Dermis blood vessel endothelial cell (primary cell): Measurements from ENCODE around the gene PHAF1. TPM values are rescaled to one million over a fixed set of nuclear protein-coding genes. Genes with fewer than 3 reads are reported as not detected.

Experiments
- DNase-seq: peaks from one replicate; pipeline ENCODE4 v3.0.0; 2010
- total RNA-seq: library from RNA; depleted of rRNA; stranded (reverse); fragments of >200 nt; gene quantifications from 2 replicates; pipeline ENCODE4 v1.2.3, GENCODE V29; 2014

Gene PHAF1
- 14.8 and 22.3 TPM in 2 replicates for total RNA-seq

DNA sequence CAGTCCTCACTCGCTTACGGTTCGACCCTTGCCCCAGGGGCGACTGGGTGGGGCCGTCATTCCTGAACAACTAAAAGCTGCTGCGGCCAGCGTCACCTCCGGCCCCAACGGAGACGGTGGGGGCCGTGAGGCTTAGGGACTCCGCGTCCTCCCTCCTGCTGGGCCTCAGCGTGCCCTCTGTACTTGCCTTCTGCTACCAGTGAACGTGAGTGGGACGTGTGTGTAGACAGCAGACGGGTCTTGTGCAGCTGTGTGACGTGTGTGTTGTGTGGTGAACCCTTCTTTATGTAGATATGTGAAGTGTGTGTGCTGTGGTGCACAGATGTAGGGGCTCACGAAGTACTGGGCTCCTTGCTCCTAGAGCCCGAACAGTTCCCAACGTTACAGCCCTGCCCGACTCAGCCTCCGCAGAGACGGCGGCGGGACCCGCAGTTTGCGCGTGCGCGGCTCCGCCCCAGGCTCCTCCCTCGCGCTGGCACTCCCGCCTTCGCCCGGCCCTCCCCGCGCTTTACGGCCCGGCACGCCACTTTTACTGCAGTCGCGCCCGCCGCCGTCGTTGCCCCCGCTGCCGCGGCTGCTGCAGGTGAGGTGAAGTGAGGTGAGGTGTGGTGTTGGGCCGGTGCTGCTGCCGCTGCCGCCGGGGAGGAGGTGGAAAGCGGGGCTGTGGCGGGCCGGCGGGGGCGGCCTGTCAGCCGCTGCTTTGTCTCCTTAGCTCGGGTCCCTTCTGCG, at the start of gene PHAF1:
TSS of gene PHAF1 (plus strand) at position 535 of the 729 bp plus-strand sequence. CDS start 235 bp downstream, outside the sequence.
- peak; percentile 95 for DNase-seq

DNA sequence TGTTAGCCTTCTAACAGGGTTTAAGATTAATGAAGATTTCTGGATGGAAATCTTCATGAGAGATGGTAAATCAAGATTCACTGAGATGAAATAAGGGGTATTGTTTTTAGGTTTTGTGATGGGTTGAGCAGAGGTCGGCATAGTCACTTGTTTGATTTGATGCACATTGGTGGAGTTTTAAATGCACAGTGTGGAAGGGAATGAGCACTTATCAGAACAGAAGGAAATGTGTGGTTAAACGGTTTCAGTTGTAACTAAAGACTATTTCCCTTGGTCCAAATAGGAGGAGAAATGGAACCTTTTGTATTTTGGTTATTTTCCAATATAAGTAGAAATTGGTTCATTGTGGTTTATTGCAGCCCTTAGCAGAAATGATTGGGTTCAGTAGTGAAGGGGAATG, 46.7 kb upstream of the PHAF1 start:
- no peak for DNase-seq

DNA sequence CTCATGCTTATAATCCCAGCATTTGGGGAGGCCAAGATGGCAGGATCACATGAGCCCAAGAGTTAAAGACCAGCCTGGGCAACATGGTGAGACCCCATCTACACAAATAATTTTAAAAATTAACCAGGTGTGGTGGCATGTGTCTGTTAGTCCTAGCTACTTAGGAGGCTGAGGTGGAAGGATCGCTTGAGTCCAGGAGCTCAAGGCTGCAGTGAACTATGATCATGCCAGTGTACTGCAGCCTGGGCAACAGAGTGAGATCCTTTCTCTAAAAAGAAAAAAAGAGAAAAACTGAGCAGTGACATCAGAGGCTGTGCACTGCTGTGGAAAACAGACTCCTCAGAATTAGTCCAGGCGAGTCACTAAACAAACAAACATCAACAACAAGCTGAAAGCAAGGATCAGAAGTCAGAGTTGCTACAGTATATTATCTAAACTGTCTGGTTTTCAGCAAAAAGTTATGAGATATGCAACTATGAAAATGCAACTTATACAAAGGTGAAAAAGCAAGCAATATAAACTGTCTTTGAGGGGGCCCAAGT, 41.5 kb upstream of the PHAF1 start:
- DNase-seq, result no peak

DNA sequence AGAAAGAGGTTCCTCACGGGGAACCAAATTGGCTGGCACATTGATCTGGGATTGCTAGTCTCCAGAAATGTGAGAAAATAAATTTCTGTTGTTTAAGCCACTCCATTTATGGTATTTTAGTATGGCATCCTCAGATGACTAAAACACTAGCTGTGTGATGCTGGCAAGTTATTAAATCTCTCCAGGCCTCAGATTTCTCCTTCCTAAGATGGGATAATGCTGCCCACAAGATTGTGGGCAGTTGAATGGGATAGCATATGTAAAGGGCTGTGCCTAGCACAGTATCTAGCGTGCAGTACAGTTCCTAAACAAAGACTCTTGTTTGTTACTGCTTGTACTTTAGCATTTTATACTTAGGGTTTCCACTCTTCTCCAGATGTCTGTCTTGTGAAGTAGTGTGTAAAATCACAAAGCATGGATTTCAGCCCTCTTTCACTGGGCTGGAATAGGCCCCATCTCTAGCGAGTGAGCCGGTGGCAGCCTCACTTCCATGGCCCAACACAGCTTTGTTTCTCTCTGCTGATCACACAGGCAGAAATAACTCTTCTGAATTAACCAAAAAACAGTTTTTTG, 38.2 kb upstream of the PHAF1 start:
- DNase-seq, result no peak

DNA sequence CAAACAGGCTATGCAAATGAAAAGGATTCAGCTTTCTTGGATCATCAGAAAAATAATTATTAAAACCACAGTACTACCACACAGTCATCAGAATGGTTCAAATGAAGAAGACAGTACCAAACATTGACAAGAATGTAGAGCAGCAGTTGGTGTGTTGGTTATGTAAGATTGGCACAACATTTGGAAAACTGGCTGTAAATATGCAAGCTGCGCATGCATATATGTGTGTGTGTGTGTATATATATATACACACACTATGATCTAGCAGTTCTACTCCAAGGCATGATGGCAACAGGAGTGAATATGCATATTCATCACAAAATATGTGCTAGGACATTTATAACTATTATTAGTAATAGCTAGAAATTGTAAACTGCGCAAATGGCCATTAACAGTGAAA, 34.4 kb upstream of the PHAF1 start:
- DNase-seq, result no peak

DNA sequence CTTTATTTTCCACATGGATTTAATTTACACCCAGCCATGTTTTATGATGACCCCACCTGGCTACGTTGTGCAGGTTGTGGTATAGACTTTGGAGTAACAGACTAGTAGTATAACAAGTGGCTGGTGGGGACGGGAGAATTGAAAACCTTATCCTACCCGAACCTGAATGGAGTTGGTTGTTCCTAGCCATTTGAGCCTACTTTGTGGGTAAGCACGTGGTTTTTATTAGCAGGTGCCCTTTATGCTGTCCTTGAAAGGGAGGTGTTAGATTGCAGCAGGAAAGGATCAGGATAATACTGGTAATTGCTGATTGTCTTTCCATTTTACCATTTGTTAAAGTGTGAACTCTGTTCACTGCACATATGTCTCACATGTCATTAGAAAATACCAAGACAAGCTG, 31.9 kb upstream of the PHAF1 start:
- no peak for DNase-seq

DNA sequence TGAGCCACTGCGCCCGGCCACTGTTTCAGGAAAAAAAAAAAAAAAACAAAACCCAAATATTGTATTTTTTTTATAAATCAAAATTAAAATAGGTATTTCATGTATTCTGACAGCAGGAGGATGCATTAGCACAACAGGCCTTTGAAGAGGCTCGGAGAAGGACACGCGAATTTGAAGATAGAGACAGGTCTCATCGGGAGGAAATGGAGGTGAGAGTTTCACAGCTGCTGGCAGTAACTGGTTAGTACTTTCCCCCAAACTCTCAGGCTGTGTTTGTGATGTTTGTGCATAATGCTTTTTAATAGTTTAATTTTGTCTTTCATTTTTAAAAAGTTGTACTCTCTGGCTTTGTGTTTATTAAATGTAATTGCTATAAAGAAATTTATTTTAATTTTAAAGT, 27.6 kb upstream of the PHAF1 start:
- DNase-seq, result no peak

DNA sequence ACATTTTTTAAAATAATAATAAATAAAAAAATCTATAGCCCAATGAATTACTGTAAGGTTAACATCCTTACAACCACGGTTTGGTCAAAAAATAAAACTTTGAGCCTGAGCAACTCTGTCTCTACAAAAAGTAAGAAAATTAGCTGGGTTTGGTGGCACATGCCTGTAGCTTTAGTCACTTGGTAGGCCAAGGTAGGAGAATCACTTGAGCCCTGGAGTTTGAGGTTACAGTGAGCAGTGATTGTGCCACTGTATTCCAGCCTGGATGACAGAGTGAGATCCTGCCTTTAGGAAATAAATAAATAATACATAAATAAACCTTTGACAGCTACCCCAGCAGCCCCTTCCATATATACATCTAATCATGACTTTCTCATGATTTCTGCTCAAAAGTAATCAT, 26.9 kb upstream of the PHAF1 start:
- no peak for DNase-seq

DNA sequence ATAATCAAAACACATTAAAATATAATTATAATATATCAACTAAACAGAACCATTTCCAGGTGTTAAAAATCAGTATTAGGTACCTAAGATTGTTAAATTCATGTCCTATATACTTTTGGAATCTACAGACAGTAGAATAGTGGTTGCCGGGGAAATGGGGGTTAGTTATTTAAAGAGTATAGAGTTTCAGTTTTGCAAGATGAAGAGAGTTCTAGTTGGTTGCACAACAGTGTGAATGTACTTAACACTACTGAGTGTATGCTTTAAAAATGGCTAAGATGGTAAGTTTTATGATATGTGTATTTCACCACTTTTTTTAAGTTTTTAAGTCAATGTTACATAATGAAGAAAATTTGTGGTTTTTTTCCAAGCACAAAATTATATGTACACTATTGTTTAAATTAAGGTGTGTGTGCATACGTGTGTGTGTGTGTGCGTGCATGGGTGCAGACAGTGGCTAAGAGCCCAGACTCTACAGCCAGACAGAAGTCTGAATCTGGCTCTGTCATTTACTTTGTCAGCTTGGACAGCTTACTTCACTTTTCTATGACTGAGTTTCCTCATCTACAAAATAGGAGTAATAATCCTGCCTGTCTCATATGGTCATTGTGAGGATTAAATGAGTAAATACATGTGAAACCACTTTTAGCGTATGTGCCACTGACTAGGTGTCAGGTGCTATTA, 25.3 kb upstream of the PHAF1 start:
- no peak for DNase-seq

DNA sequence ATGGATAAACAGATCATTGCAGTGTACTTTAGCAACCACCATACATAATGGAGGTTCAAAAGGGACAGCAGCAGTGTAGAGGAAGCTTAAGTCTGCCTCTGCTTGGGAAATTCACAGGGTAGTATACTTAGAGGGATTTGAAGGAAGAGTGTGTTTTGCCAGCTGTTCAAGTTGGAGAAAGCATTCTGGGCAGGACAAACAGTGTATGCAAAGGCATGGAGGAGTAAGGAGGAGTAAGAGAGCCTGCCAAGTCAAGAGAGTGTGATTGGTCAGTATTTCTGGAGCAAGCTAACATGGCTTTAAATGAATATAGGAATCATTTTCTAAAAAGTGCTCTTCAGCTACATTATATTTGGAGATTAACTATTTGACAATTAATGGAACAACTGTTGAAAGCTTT, 22.9 kb upstream of the PHAF1 start:
- DNase-seq, result no peak

DNA sequence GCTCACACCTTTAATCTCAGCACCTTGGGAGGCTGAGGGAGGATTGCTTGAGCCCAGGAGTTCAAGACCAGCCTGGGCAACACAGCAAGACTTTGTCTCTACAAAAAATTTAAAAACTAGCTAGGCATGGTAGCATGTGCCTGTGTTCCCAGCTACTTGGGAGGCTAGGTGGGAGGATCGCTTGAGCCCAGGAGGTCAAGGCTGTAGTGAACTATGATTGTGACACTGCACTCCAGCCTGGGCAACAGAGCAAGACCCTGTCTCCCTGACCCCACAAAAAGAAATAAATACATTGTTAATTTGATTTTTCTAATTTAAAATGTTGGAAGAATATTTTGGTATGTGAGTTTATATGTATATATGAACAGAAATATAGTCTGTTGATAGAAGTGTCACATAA, 22.4 kb upstream of the PHAF1 start:
- DNase-seq, result no peak

DNA sequence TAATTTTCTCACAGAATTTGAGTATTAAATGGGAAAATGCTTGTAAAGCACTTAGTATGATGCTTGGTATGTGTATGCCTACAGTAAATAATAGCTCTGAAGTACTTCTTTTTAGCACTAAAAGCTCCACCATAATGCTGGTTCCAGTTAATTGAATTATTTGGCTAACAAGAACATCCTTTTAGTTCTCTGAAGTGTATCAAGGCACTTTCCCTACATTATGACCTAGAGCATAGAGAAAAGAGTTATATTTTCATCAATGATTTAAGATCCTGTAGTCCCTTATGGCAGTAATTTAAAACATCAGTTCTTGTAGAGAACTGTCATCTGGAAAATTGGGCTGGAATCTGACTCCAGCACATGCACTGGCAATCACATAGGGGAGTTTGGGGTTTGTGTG, 21.9 kb upstream of the PHAF1 start:
- DNase-seq, result no peak

DNA sequence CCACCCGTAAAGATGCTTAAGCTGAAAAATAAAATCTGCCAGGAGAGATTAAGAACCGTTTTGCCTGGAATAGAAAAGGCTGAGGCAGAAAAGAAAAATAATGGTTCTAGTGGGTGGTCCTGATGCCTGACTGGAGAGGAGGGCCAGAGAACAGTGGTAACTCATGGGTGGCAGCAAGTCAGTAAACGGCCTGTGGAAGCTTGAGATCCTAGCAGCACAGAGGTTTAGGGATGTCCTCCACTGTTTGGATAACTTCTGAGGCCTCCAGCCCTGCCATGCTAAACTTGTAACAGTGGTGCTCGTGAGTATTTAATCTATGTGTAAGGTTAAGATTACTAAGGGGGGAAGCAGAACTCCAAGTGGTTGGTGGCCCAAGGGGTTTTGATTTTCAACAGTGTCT, 21.2 kb upstream of the PHAF1 start:
- no peak for DNase-seq

DNA sequence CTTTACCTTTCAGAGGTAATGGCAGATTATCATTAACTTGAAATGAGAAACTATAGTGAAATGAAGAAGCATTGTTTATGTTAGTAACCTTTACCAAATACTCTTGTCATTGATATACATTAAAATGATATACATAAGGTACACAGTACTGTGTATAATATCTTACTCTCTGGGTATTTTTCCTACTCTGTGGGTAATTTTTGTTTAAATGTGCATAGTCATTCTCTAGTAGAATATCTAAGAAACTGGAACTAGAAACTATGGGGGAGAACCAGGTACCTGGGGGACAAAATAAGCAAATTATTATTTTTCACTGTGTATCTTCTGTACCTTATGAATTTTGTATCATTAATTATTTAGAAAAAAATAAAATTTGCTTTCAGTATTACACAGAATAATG, 20.6 kb upstream of the PHAF1 start:
- no peak for DNase-seq

DNA sequence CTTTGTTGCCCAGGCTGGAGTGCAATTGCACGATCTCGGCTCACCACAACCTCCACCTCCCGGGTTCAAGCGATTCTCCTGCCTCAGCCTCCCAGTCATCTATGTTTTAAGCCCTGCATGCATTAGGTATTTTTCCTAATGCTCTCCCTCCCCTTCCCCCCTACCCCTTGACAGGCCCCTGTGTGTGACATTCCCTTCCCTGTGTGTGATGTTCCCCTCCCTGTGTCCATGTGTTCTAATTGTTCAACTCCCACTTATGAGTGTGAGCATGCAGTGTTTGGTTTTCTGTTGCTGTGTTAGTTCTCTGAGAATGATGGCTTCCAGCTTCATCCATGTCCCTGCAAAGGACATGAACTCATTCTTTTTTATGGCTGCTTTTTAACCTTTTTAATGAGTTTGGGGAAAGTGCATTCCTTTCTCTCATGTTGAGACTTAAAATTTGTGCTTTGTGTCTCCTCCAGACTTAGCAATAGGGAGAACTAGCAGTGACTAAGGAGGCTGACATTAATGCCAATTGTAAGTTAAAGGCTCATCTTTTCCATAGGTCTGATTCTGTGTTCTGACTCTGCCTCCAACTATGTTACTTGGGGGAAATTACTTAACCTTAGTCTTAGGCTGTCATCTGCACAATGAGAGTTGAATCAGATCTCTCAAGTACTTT, 17.7 kb upstream of the PHAF1 start:
- no peak for DNase-seq

DNA sequence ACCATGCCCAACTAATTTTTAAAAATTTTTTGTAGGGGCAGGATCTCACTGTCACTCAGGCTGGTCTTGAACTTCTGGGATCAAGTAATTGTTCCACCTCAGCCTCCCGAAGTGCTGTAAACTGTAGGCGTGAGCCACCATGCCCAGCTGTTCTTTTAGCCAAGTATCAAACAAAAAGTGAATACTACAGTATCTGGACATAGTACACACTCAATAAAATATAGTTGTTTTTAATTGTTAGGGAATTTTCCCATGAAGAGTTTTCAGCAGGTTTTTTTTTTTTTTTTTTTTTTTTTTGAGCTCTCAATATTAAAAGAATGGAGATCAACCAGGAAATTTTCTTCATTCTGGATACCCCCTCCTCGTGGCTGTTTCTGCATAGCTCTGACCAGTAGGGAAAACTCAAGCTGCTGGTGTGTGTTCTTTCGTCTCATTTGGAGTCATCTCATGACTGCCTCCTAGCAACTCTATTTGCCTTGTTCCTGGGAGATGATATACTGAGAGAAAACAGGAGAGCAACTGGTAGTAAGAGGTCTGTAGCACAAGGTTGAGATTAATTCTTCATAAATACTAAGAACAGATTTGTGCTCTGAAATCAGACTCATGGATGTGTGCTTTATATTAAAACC, 16.5 kb upstream of the PHAF1 start:
- DNase-seq, result no peak

DNA sequence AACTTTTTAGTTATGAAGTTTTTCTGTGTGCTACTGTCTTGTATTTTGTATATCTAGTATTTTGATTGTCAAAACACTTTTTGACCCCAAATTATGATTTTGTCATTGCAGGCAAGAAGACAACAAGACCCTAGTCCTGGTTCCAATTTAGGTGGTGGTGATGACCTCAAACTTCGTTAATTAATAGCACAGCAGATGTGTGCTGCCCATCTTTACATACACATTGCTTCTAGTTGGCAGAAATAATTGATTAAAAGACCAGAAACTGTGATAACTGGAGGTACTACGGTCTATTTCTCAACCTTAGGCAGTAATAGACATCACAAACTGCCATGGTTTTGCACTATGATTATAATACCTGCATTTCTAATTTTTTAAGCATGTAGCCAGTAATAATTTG, 11.1 kb upstream of the PHAF1 start:
- no peak for DNase-seq

DNA sequence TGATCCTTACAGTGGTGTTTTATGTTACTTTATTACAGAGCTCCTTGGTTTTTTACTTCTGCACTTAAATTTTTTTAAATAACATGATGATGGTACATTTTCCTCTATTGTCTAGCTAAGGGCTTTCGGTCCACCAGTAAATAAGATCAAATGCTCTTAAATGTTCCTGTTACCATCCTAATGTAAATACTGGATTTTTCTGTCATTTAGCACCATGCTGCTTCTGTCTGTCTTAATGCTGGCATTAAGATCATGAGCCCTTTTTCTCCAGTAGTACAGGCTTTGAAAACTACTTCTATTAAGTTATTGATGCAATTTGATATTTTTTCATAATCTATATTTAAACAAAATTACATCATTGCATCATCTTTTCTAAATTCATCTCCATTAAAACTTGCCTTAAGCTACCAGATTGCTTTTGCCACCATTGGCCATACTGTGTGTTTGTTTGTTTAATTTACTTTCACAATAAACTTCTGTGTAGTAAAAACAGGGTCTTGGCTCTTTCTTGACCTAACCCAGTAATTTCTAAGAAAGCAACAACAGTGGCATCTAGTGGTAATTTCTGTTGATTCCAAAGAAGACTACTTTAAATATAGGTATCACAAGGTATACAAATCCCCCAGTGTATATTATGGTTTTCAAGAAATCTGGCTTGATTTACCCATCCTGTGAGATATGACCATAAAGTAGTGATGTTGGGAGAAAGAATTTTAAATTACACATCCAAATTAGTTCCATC, 9.0 kb upstream of the PHAF1 start:
- peak; percentile 44 for DNase-seq

DNA sequence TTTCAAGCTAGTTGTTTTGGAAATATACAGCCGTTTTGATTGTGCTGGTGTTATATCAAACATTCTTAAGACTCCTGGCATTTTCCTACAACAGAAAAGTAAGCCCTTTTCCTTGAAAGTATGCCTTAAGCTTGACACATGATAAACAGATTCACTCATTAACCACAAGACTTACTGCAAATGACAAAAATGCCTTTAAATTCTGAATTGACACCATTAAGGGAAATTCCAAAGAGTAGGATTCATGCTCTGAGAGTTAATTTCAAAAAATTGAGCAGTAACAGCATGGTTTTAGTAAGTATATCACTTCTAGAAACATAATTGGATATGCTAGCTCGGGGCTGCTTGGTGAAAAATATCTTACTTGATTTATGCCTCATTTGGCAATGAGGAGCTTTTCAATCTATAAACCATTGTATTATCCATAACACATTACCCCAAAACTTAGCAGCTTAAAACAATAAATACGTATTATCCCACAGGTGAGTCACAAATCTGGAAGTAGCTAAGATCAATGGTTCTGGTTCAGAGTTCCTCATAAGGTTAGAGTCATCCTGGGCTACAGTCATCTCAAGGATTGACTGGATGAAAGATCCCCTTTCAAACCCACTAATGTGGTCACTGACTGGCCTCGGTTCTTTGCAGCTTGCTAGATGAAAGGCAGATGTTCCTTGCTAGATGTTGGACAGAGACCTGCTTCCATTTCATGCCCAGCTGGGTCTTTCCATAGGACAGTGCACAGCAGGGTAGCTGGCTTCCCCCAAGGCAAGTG, 8.2 kb upstream of the PHAF1 start:
- DNase-seq, result no peak

DNA sequence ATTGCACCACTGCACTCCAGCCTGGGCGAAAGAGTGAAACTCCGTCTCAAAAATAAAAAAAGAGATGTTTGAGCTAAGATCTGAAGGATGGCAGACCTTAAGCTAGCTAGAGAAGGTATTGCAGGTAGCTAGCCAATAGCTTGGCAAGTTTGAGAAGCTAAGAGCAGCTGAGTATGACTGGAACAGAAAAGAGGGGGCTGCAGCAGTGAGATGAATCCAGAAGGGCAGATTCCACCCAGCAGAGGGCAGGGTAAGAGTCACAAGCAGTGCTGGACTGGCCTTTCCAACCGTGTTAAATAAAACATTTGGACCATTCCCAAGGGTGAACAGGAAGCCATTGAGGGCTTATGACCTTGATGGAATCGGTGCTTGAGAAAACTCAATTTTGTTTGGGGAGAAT, 5.7 kb upstream of the PHAF1 start:
- peak; percentile 67 for DNase-seq

DNA sequence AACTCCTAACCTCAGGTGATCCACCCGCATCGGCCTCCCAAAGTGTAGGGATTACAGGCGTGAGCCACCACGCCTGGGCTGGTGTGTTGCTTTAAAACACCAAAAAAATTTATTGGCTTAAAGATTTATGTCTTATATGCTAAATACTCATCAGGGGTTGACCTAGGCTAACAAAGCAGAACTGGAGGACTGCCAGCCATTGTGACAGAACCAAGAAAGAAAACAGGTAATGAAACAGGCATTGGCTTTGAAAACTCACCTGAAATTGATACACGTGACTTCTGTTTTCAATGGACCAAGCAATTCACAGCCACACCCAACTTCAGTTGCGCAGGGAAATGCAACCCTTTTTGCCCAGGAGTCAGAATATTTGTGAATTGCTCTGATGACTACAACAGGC, 4.9 kb upstream of the PHAF1 start:
- no peak for DNase-seq
